Loucy (cell line): ENCODE data around the gene ADGRD1.

Experiments used
- H2AFZ ChIP-seq: fragments of 200-600 bp; sonication (generic); 2 replicates; pipeline ENCODE4 v1.6.0; 2016; ENCODE audit warnings: antibody characterized with exemption, mild to moderate bottlenecking, low read length, moderate library complexity
- H3F3A ChIP-seq: fragments of 200-600 bp; 2 replicates; pipeline ENCODE4 v1.6.0; 2016; ENCODE audit warnings: antibody characterized with exemption, low read depth, mild to moderate bottlenecking
- H3K27me3 ChIP-seq: fragments of 200-600 bp; sonication (generic); 2 replicates; pipeline ENCODE4 v1.6.1; 2014; ENCODE audit warnings: low read length, mild to moderate bottlenecking; ENCODE audit not compliant: insufficient read depth, poor library complexity, severe bottlenecking
- H3K36me3 ChIP-seq: fragments of 200-600 bp; sonication (generic); 2 replicates; pipeline ENCODE4 v1.6.1; 2016; ENCODE audit warnings: low read length; ENCODE audit not compliant: insufficient read depth
- H3K4me1 ChIP-seq: fragments of 200-600 bp; sonication (generic); 2 replicates; pipeline ENCODE4 v1.5.1; 2014; ENCODE audit warnings: low read length, mild to moderate bottlenecking; ENCODE audit not compliant: insufficient read depth, poor library complexity, severe bottlenecking
- H3K4me2 ChIP-seq: fragments of 200-600 bp; sonication (generic); 2 replicates; pipeline ENCODE4 v1.6.0; 2014; ENCODE audit warnings: antibody characterized with exemption, low read length, low read depth, mild to moderate bottlenecking; ENCODE audit not compliant: poor library complexity, severe bottlenecking
- H3K4me3 ChIP-seq: fragments of 200-600 bp; sonication (generic); 2 replicates; pipeline ENCODE4 v1.5.1; 2014; ENCODE audit warnings: low read length, mild to moderate bottlenecking, mixed read lengths; ENCODE audit not compliant: poor library complexity, severe bottlenecking
- H3K79me2 ChIP-seq: fragments of 200-600 bp; sonication (generic); 2 replicates; pipeline ENCODE4 v1.6.1; 2014; ENCODE audit warnings: low read length; ENCODE audit not compliant: insufficient read depth
- H3K9ac ChIP-seq: fragments of 200-600 bp; sonication (generic); 2 replicates; pipeline ENCODE4 v1.6.0; 2014; ENCODE audit warnings: mild to moderate bottlenecking, low read depth, low read length, moderate library complexity; ENCODE audit not compliant: poor library complexity, severe bottlenecking
- H3K9me2 ChIP-seq: fragments of 200-600 bp; sonication (generic); replicated peaks from 2 replicates; pipeline ENCODE4 v1.6.1; 2016; ENCODE audit warnings: low read depth, low read length, mixed read lengths
- H3K9me3 ChIP-seq: fragments of 200-600 bp; sonication (generic); 2 replicates; pipeline ENCODE4 v1.6.1; 2014; ENCODE audit warnings: mild to moderate bottlenecking, antibody characterized with exemption, low read length, low read depth; ENCODE audit not compliant: insufficient read depth
- H4K20me1 ChIP-seq: fragments of 200-600 bp; sonication (generic); 2 replicates; pipeline ENCODE4 v1.6.0; 2014; ENCODE audit warnings: antibody characterized with exemption, low read length, mild to moderate bottlenecking; ENCODE audit not compliant: insufficient read depth, poor library complexity, severe bottlenecking
- CTCF ChIP-seq: fragments of 200-600 bp; sonication (generic); conservative IDR thresholded peaks from 2 replicates; pipeline ENCODE4 v1.5.1; 2014; ENCODE audit warnings: mild to moderate bottlenecking, antibody characterized with exemption, low read length
- EZH2phosphoT487 ChIP-seq: fragments of 200-600 bp; IDR thresholded peaks from 2 replicates; pipeline ENCODE4 v1.6.1; 2018; ENCODE audit warnings: antibody characterized with exemption, mild to moderate bottlenecking, moderate library complexity, borderline replicate concordance

The ADGRD1 gene

GRCh38 chr12:131017477-131017991 is 63.8 kb downstream of the ADGRD1 start:
- Histone ChIP-seq H3K9me2 (no peaks in the 10 kb centered on the region), H3K4me1 (no peaks in the 10 kb centered on the region), H3K4me2 (no peak overlapping the region), H3K4me3 (no peak overlapping the region), H3F3A (no peaks in the 10 kb centered on the region), H2AFZ (no peak overlapping the region), H3K79me2 (no peaks in the 10 kb centered on the region), H3K27me3 (no peaks in the 10 kb centered on the region), H3K9me3 (no peaks in the 10 kb centered on the region), H4K20me1 (no peaks in the 10 kb centered on the region), H3K9ac (no peak overlapping the region), H3K36me3 (no peaks in the 10 kb centered on the region)
- TF ChIP-seq CTCF (no peak), EZH2phosphoT487 (no peak)

- TF ChIP-seq EZH2phosphoT487 (no peak), CTCF (no peak)
- Histone ChIP-seq H3K4me1 (no peaks in the 10 kb centered on the region), H4K20me1 (no peaks in the 10 kb centered on the region), H2AFZ (no peak overlapping the region), H3K27me3 (no peaks in the 10 kb centered on the region), H3K36me3 (no peaks in the 10 kb centered on the region), H3K4me2 (no peak overlapping the region), H3K9me2 (no peaks in the 10 kb centered on the region), H3K79me2 (no peaks in the 10 kb centered on the region), H3K9ac (no peak overlapping the region), H3K4me3 (no peak overlapping the region), H3F3A (no peaks in the 10 kb centered on the region), H3K9me3 (no peaks in the 10 kb centered on the region)
Measured at GRCh38 chr12:131018019-131018620, 64.4 kb downstream of the ADGRD1 start.

GRCh38 chr12:131018808-131019397 is 65.2 kb downstream of the ADGRD1 start:
- no peaks in the 10 kb centered on the region for H3K79me2 ChIP-seq
- no peak overlapping the region for H2AFZ ChIP-seq
- no peak overlapping the region for H3K4me2 ChIP-seq
- no peaks in the 10 kb centered on the region for H3K9me2 ChIP-seq
- H3K9ac ChIP-seq = no peak overlapping the region
- TF ChIP-seq EZH2phosphoT487 (no peak), CTCF (no peak)
- H3F3A ChIP-seq = no peaks in the 10 kb centered on the region
- no peak overlapping the region for H3K4me3 ChIP-seq
- no peaks in the 10 kb centered on the region for H3K4me1 ChIP-seq
- H3K27me3 ChIP-seq = no peaks in the 10 kb centered on the region
- no peaks in the 10 kb centered on the region for H3K9me3 ChIP-seq
- no peaks in the 10 kb centered on the region for H3K36me3 ChIP-seq
- no peaks in the 10 kb centered on the region for H4K20me1 ChIP-seq
